Measurements from ENCODE around the gene NPIPB13. TPM values are rescaled to one million over a fixed set of nuclear protein-coding genes. Genes with fewer than 3 reads are reported as not detected.

NPIPB13 gene
- total RNA-seq, 2 donors from 2014 or later, result 1.6 to 10.4 TPM

Other genes with a start within 250 kb of the NPIPB13 start
- 10 to 100 TPM in 1 of 2 donors, 1 to 10 TPM in 1; 4.8 to 12.9 TPM for gene DOC2A, start 237.5 kb downstream of the NPIPB13 start, total RNA-seq
- not detected for gene C16orf92, start 225.3 kb downstream of the NPIPB13 start, total RNA-seq
- gene TLCD3B, start 217.2 kb downstream of the NPIPB13 start, total RNA-seq, result under 1 TPM; 0.16 to 0.49 TPM
- 1,000 to 10,000 TPM; 2,396 to 2,926 TPM for gene ALDOA, start 182.7 kb downstream of the NPIPB13 start, total RNA-seq
- gene PPP4C, start 172.5 kb downstream of the NPIPB13 start, total RNA-seq, result 100 to 1,000 TPM; 111 to 156 TPM
- 1 to 10 TPM in 1 of 2 donors, under 1 TPM in 1; 0.85 to 1.6 TPM for gene TBX6, start 156.6 kb downstream of the NPIPB13 start, total RNA-seq
- gene YPEL3, start 152.3 kb downstream of the NPIPB13 start, total RNA-seq, result 10 to 100 TPM; 15.5 to 39.2 TPM
- 10 to 100 TPM; 40.4 to 95.2 TPM for gene GDPD3, start 134.9 kb downstream of the NPIPB13 start, total RNA-seq
- gene MAPK3, start 125.3 kb downstream of the NPIPB13 start, total RNA-seq, result 100 to 1,000 TPM; 208 to 298 TPM
- gene CORO1A, start 64.9 kb downstream of the NPIPB13 start, total RNA-seq, result 10 to 100 TPM; 16.5 to 20.0 TPM
- 100 to 1,000 TPM; 109 to 237 TPM for gene BOLA2B, start 54.8 kb downstream of the NPIPB13 start, total RNA-seq
- 100 to 1,000 TPM in 1 of 2 donors, 10 to 100 TPM in 1; 70.2 to 114 TPM for gene SLX1A, start 54.6 kb downstream of the NPIPB13 start, total RNA-seq
- gene SULT1A3, start 49.2 kb downstream of the NPIPB13 start, total RNA-seq, result 10 to 100 TPM; 47.8 to 59.0 TPM
- gene CD2BP2, start 106.8 kb upstream of the NPIPB13 start, total RNA-seq, result 10 to 100 TPM; 44.8 to 76.1 TPM
- 10 to 100 TPM; 45.0 to 62.3 TPM for gene TBC1D10B, start 122.0 kb upstream of the NPIPB13 start, total RNA-seq
- gene MYL11, start 126.3 kb upstream of the NPIPB13 start, total RNA-seq, result 1 to 10 TPM; 1.1 to 2.2 TPM
- 1 to 10 TPM; 4.3 to 4.5 TPM for gene SEPTIN1, start 134.1 kb upstream of the NPIPB13 start, total RNA-seq
- 1 to 10 TPM; 6.5 to 6.8 TPM for gene ZNF48, start 146.9 kb upstream of the NPIPB13 start, total RNA-seq
- 1 to 10 TPM; 3.5 to 6.5 TPM for gene ZNF771, start 159.1 kb upstream of the NPIPB13 start, total RNA-seq
- 100 to 1,000 TPM in 1 of 2 donors, 10 to 100 TPM in 1; 80.9 to 153 TPM for gene DCTPP1, start 181.6 kb upstream of the NPIPB13 start, total RNA-seq
- 100 to 1,000 TPM in 1 of 2 donors, 10 to 100 TPM in 1; 93.3 to 156 TPM for gene SEPHS2, start 197.4 kb upstream of the NPIPB13 start, total RNA-seq
- 1 to 10 TPM; 3.4 to 4.8 TPM for gene ITGAL, start 224.3 kb upstream of the NPIPB13 start, total RNA-seq

All from colonic mucosa (tissue), 2 donors.